Measurements from ENCODE around the gene ADD3.

The ADD3 gene

DNA sequence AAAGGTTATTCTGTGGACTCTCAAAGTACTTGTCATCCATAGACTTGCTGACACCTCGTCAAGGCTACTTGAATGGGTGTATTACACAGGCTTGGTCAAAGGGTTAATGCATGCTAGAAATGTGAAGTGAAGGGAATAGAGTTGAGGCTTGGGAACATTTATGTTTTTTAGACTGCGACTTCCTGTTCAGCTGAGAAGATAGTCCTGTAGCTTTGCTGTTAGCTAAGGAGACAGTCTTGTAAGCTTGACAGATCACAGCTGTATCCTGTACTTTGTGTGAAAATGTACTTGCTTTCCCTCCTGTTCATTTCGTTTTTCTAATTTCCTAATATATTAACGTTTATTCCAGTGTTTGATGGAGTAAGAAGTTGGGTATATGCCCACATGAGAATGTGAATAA is 52.1 kb downstream of the ADD3 start:
- no peak for DNase-seq (ENCODE audit: low read depth in 4 of 4, low spot score in 1 of 4)

DNA sequence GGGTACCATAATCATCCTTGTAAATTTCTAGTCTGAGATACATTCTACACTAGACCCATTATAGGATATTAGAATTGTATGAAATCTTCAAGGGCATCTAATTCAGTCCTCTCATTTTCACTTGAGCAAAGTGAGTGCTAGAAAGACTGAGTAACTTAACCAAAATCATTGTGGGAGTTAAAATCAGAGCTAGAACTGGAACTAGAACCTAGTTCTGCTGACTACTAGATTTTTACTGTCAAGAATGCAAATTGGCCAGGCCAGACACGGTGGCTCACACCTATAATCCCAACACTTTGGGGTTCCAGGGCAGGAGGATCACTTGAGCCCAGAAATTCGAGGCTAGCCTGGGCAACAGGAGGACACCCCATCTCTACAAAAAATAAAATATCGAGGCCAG is 53.9 kb downstream of the ADD3 start:
- DNase-seq (ENCODE audit: low read depth in 4 of 4, low spot score in 1 of 4) = no peak

- DNase-seq (ENCODE audit: low read depth in 4 of 4, low spot score in 1 of 4) = no peak
These were observed 57.5 kb downstream of the ADD3 start for GRCh38 chr10:110065269-110065668.

DNA sequence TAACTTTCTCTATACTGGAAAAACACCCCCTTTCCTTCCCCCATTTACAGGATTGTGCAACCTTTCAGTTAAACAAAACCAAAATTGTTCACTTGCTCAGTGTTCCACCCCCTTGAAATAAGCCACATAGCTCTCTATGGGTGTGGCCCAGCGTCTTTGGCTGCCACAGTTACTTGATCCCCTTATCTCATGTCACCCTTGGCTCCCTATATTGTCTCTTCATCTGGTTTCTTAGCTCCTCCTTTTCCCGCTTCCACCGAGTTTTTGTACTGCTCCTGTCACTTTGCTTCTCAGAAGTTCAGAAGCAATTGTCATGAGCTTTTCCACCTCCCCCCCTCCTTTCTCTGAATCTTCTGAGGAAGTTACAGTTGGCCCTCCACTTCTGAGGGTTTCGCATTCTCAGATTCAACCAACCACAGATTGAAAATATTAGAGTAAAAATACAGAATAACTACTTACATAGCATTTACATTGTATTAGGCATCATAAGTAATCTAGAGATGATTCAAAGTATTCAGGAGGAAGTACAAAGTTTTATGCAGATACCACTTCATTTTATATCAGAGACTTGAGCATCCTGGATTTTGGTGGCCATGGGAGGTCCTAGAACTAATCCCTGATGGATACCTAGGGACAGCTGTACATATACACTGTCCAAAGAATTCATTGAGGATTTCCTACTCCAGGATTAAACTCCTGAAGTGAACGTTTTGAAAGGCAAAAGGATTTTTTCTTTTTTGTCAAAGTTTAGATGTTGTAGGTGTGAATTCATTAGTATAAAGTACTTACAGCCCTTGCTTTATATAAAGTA is 60.4 kb downstream of the ADD3 start:
- peak in 1 of 4 experiments; percentile 21 for DNase-seq (ENCODE audit: low read depth in 4 of 4, low spot score in 1 of 4)

DNA sequence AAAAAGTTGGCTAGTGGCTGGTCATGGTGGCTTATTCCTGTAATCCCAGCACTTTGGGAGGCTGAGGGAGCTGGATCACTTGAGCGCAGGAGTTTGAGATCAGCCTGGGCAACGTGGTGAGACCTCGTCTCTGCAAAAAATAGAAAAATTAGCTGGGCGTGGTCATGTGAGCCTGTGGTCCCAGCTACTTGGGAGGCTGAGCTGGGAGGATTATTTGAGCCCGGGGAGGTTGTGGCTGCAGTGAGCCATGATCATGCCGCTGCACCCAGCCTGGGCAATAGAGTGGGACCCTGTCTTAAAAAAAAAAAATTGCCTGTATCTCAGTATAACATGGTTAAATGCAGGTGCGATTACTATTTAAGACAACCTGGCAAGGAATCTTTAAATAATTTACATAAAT is 61.0 kb downstream of the ADD3 start:
- no peak for DNase-seq (ENCODE audit: low read depth in 4 of 4, low spot score in 1 of 4)

DNA sequence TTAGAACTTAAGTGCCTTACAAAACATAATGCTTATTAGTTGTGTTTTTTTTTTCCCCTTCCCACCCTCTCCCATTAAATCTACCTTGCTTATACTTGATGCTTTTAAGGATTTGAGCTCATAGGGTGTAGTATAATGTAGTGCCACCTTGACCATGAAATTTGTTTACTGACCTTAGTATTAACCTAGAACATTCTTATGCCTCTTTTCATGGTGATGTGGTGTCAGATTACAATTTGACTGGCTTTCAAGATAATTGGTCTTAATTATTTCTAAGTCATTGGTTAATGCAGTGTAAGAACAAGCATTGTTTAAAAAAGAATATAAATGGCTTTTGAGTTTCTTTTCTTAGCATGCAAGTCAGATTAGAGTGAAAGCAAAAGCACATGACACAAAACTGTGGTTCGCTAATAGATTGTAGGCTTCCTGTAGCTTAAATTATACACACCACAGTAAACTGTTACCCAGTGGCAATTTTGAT is 61.8 kb downstream of the ADD3 start:
- DNase-seq (ENCODE audit: low read depth in 4 of 4, low spot score in 1 of 4) = no peak

GRCh38 chr10:110073896-110074295 is 66.1 kb downstream of the ADD3 start:
- no peak for DNase-seq (ENCODE audit: low read depth in 4 of 4, low spot score in 1 of 4)

DNA sequence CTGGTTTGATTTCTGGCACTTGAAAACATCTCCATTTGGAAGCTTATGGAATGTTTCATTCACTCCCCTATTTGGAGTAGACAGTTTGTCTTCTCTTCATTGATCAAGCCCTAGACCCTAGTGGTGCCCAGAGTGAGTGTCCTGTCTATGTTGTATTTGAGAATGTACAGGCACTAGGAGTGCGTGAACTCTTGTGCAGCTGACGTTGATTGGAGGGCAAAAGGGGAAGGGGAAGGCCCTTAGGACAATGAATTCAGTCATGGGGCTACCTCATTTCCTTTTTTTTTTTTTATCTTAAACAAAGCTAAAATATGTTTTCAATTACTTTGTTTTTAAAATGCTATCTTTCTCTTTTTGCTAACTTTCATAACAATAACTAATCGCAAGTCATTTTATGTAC is 66.5 kb downstream of the ADD3 start:
- no peak for DNase-seq (ENCODE audit: low read depth in 4 of 4, low spot score in 1 of 4)

- DNase-seq (ENCODE audit: low read depth in 4 of 4, low spot score in 1 of 4) = no peak
These were observed 67.2 kb downstream of the ADD3 start for GRCh38 chr10:110074758-110075671.

- DNase-seq (ENCODE audit: low read depth in 4 of 4, low spot score in 1 of 4) = no peak
These were observed 67.9 kb downstream of the ADD3 start for GRCh38 chr10:110075686-110076085.

- DNase-seq (ENCODE audit: low read depth in 4 of 4, low spot score in 1 of 4) = no peak
These were observed 69.0 kb downstream of the ADD3 start for GRCh38 chr10:110076559-110077318.

DNA sequence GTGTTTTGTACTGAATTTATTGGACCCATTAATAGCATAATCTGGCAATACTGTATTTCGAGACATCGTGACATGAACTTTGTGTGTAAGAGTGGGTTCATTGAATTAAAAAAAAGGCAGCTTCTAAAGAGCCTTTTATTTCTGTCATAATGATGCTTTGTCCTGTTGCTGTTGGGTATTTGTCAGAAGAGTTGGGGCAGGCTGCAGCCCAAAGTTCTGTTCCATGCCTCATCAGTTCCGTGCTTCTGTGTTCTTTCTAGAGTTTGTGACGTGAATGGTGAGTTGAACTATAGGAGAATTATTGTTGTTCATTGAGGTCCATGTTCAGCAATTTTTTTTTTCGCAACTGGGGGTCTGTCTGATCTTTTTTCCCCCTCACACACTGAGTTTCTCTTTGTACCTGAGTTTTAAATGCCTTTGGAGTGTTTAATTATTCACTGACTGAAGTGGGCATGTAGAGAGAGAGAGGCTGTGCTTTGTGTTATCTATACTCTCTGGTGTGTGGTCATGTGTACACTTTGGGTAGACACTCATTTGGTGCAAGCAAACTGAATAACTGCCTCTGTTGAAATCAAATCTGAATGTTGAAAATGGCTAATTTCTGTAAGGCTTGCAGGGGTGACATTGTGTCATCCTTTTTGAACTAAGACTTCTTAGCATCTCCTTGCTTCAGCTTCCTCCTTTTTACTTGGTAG is 69.8 kb downstream of the ADD3 start:
- no peak for DNase-seq (ENCODE audit: low read depth in 4 of 4, low spot score in 1 of 4)

DNA sequence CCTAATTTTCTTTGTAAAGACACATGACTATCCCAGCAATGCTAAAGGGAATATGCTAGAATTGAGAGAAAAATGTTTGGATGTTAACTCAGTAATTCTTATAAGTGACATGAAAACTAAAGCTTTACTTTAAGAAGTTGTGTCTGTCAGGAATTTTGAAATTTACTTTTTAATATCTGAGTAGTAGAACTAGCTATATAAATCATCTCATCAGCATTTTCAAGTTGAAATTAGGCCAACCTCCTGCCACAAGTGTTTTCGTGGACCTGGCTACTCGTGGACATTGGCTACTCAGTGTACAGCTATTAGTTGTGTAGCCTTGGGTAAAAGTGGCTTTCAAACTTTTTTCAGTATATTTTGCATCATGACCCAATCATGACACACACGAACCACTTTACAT is 70.5 kb downstream of the ADD3 start:
- DNase-seq (ENCODE audit: low read depth in 4 of 4, low spot score in 1 of 4) = no peak

- no peak for DNase-seq (ENCODE audit: low read depth in 4 of 4, low spot score in 1 of 4)
These were observed 74.1 kb downstream of the ADD3 start for GRCh38 chr10:110081911-110082310.

DNA sequence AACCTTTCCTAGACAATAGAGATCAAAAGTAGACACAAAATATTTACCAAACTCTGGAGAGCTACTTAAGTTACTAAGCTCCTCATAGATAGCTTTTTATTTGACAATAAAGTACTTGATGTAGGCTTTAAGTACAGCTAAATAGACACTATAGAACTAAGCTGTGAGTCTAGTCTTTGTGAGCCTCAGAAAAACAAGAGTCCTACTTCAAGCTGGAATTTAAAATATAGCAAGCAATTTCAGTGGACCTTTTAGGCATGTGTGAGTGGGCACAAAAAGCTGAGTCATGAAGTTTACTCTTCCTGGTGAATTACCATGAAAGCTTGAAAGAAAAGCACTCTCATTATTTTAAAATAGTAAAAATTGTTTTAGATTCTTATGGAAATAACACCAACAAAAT is 76.1 kb downstream of the ADD3 start:
- DNase-seq (ENCODE audit: low read depth in 4 of 4, low spot score in 1 of 4) = no peak

- DNase-seq (ENCODE audit: low read depth in 4 of 4, low spot score in 1 of 4) = no peak
These were observed 79.9 kb downstream of the ADD3 start for GRCh38 chr10:110087682-110088081.

DNA sequence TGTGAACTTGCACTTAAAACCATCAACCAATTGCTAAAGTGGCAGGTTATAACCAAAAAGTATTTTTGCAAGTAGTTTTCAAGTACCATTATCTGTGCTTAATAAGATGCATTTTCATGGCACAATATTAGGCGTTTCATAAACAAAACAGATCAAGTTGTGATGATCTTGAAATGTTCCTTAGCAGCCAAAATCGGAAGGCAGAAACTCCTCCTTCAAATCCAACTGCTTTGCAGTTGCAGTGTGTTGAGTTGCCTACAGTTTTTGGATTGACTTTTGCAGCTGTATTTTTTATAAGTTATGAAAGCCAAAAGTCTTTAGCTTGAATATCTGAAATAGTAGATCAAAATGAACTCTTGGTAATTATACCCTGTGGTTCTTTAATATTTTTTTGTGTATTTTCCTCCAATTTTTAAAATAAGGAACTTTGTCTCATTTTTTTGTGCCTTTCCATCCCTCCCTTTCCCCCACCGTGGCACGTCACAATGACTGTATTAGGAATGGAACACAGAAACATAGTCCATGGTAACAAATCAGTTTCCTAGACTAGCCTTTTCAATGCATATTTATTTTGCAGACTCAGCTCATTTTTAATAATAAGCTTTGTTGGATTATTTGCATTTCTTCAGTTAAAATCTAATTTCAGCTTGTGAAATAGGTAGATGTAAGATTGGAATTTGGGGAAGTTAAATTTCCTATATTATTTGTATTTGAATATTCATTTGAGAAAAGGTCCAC is 80.8 kb downstream of the ADD3 start:
- DNase-seq (ENCODE audit: low read depth in 4 of 4, low spot score in 1 of 4) = no peak

- DNase-seq (ENCODE audit: low read depth in 4 of 4, low spot score in 1 of 4) = no peak
These were observed 84.0 kb downstream of the ADD3 start for GRCh38 chr10:110091830-110092229.

DNA sequence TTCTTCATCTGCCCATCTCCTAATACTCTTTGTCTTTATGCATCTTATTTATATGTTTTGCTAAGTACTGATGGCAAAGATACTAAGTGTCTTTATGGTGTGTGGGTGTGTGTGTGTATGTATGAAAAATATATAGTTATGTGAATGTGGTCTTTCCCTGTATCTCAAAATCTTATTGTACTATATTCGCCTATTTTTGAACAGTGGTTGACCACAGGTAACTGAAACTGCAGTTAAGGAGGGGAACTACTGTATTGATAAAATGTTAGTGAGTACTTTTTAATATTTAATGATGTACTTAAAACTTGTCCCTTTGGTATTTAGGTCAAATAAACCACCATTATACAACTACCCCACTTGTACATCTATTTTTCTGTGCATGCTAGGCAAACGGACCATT is 85.9 kb downstream of the ADD3 start:
- no peak for DNase-seq (ENCODE audit: low read depth in 4 of 4, low spot score in 1 of 4)

- no peak for DNase-seq (ENCODE audit: low read depth in 4 of 4, low spot score in 1 of 4)
These were observed 87.0 kb downstream of the ADD3 start for GRCh38 chr10:110094786-110095185.
